HCT116 (cell line): ENCODE data around the gene MECP2.

ENCODE experiments used
- CEBPB ChIP-seq: IDR thresholded peaks from 2 replicates; pipeline ENCODE4 v1.6.1; 2012; ENCODE audit warnings: low read depth
- EGR1 ChIP-seq: IDR thresholded peaks from 2 replicates; pipeline ENCODE4 v1.6.1; 2012; ENCODE audit warnings: low read depth
- EZH2phosphoT487 ChIP-seq: fragments of 200-600 bp; IDR thresholded peaks from 2 replicates; pipeline ENCODE4 v1.6.1; 2018; ENCODE audit warnings: antibody characterized with exemption, borderline replicate concordance
- POLR2A ChIP-seq: IDR thresholded peaks from 2 replicates; pipeline ENCODE4 v1.7.0; 2011; ENCODE audit warnings: borderline replicate concordance; ENCODE audit not compliant: insufficient read depth, insufficient read length; ENCODE audit errors: extremely low read depth
- POLR2AphosphoS5 ChIP-seq: IDR thresholded peaks from 2 replicates; pipeline ENCODE4 v1.6.1; 2011; ENCODE audit warnings: mild to moderate bottlenecking, low read depth, low read length, moderate library complexity
- RAD21 ChIP-seq: IDR thresholded peaks from 2 replicates; pipeline ENCODE4 v1.6.1; 2012; ENCODE audit warnings: low read depth, mild to moderate bottlenecking
- TCF7L2 ChIP-seq: IDR thresholded peaks from 2 replicates; pipeline ENCODE4 v1.7.0; 2011; ENCODE audit warnings: borderline replicate concordance, inconsistent platforms; ENCODE audit not compliant: insufficient read depth, insufficient read length; ENCODE audit errors: extremely low read depth
- YY1 ChIP-seq: IDR thresholded peaks from 2 replicates; pipeline ENCODE4 v1.6.1; 2011; ENCODE audit warnings: low read length, low read depth, moderate library complexity, mild to moderate bottlenecking; ENCODE audit not compliant: insufficient replicate concordance; ENCODE audit errors: extremely low read depth
- ZNF274 ChIP-seq: fragments of 200-500 bp; sonication (Bioruptor generic); IDR thresholded peaks from 2 replicates; pipeline ENCODE4 v1.6.1; 2014; ENCODE audit warnings: mild to moderate bottlenecking, low read depth, low read length, inconsistent platforms
- TF ChIP-seq, protein P1 (sequence below), 3 experiments: fragments of 200-600 bp in 1 of 3; sonication (generic) in 1 of 3; IDR thresholded peaks in 2 of 3; conservative IDR thresholded peaks in 1 of 3; 2 replicates each; pipeline ENCODE4 v1.5.1; 2012 to 2017; ENCODE audit warnings: low read depth in 2 of 3, low read length in 2 of 3, antibody characterized with exemption in 1 of 3, borderline replicate concordance in 1 of 3, control low read depth in 1 of 3, mild to moderate bottlenecking in 1 of 3, mixed read lengths in 1 of 3, mixed run types in 1 of 3, moderate library complexity in 1 of 3; ENCODE audit not compliant: insufficient read depth in 1 of 3
- TF ChIP-seq, protein P2 (sequence below): IDR thresholded peaks from 2 replicates; pipeline ENCODE4 v1.6.1; 2011; ENCODE audit warnings: mild to moderate bottlenecking, low read length, moderate library complexity; ENCODE audit not compliant: insufficient replicate concordance; ENCODE audit errors: extremely low read depth
- TF ChIP-seq, protein P3 (sequence below): IDR thresholded peaks from 2 replicates; pipeline ENCODE4 v1.6.1; 2012

DNA sequence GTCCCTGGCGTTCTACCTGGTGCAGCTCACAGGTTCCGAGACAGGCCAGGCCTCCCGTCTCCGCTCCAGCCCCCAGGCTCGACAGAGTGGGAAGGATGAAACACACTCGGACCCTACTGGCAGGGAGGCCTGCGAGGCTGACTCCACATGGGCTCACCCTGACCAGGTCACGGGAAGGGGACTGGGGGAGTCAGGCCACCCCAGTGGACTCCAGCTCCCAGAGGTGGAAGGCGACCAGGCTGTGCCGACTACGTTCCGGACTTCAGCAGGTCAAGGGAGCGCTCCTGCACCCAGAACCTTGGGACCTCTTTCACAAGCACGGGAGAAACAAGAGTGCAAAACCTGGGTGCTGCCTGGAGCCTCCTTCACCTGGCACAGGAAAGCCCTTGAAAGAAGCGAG is 73.2 kb downstream of the MECP2 start:
- TF ChIP-seq TCF7L2 (no peak), EGR1 (no peak), RAD21 (no peak), ZNF274 (no peak), POLR2A (no peak), POLR2AphosphoS5 (no peak), CEBPB (no peak), EZH2phosphoT487 (no peak), YY1 (no peak)
- TF ChIP-seq, protein P1, sequence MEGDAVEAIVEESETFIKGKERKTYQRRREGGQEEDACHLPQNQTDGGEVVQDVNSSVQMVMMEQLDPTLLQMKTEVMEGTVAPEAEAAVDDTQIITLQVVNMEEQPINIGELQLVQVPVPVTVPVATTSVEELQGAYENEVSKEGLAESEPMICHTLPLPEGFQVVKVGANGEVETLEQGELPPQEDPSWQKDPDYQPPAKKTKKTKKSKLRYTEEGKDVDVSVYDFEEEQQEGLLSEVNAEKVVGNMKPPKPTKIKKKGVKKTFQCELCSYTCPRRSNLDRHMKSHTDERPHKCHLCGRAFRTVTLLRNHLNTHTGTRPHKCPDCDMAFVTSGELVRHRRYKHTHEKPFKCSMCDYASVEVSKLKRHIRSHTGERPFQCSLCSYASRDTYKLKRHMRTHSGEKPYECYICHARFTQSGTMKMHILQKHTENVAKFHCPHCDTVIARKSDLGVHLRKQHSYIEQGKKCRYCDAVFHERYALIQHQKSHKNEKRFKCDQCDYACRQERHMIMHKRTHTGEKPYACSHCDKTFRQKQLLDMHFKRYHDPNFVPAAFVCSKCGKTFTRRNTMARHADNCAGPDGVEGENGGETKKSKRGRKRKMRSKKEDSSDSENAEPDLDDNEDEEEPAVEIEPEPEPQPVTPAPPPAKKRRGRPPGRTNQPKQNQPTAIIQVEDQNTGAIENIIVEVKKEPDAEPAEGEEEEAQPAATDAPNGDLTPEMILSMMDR (IDR thresholded peaks at IDR 0.05 in 2 of 3, conservative IDR thresholded peaks at IDR 0.05 in 1 of 3; ENCODE audit: borderline replicate concordance in 1 of 3, insufficient read depth in 1 of 3, low read depth in 2 of 3, low read length in 2 of 3), result no peak
- TF ChIP-seq, protein P2, sequence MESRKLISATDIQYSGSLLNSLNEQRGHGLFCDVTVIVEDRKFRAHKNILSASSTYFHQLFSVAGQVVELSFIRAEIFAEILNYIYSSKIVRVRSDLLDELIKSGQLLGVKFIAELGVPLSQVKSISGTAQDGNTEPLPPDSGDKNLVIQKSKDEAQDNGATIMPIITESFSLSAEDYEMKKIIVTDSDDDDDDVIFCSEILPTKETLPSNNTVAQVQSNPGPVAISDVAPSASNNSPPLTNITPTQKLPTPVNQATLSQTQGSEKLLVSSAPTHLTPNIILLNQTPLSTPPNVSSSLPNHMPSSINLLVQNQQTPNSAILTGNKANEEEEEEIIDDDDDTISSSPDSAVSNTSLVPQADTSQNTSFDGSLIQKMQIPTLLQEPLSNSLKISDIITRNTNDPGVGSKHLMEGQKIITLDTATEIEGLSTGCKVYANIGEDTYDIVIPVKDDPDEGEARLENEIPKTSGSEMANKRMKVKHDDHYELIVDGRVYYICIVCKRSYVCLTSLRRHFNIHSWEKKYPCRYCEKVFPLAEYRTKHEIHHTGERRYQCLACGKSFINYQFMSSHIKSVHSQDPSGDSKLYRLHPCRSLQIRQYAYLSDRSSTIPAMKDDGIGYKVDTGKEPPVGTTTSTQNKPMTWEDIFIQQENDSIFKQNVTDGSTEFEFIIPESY, result no peak
- TF ChIP-seq, protein P3, sequence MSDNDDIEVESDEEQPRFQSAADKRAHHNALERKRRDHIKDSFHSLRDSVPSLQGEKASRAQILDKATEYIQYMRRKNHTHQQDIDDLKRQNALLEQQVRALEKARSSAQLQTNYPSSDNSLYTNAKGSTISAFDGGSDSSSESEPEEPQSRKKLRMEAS, result no peak
